Astrocyte of the hippocampus (primary cell): ENCODE measurements around the gene KYAT1.
A peak's percentile ranks its signal among the peaks of the same experiment; 100 is the strongest.
"Not testable (repeated sequence)": the region's sequence is repeated elsewhere in the genome, so short reads cannot be mapped to it uniquely, and the experiment has no call there.

Experiments
- DNase-seq: peaks from one replicate; pipeline ENCODE4 v3.0.0; 2011; ENCODE audit warnings: low read depth, low spot score

KYAT1 gene

GRCh38 chr9:128885376-128885775 lies 3.6 kb upstream of the KYAT1 start:
- no peak for DNase-seq

GRCh38 chr9:128884164-128884563 lies 2.4 kb upstream of the KYAT1 start:
- DNase-seq = no peak

GRCh38 chr9:128882677-128883603 lies 1.2 kb upstream of the KYAT1 start:
- DNase-seq = peak; percentile 50

- DNase-seq = no peak
Observed at GRCh38 chr9:128877852-128878251, 3.9 kb downstream of the KYAT1 start.

GRCh38 chr9:128870941-128871265 lies 10.8 kb downstream of the KYAT1 start:
- not testable (repeated sequence) for DNase-seq

- no peak for DNase-seq
Observed at GRCh38 chr9:128870128-128870940, 11.4 kb downstream of the KYAT1 start.

GRCh38 chr9:128863647-128864046 lies 18.1 kb downstream of the KYAT1 start:
- peak; percentile 73 for DNase-seq

GRCh38 chr9:128862401-128862851 lies 19.3 kb downstream of the KYAT1 start:
- no peak for DNase-seq

GRCh38 chr9:128861501-128861900 lies 20.2 kb downstream of the KYAT1 start:
- no peak for DNase-seq

- DNase-seq = no peak
Observed at GRCh38 chr9:128860937-128861336, 20.8 kb downstream of the KYAT1 start.

GRCh38 chr9:128858476-128858875 lies 23.3 kb downstream of the KYAT1 start:
- DNase-seq = not testable (repeated sequence)

- not testable (repeated sequence) for DNase-seq
Observed at GRCh38 chr9:128854454-128854853, 27.3 kb downstream of the KYAT1 start.

- DNase-seq = not testable (repeated sequence)
Observed at GRCh38 chr9:128852646-128853045, 29.1 kb downstream of the KYAT1 start.

- peak; percentile 46 for DNase-seq
Observed at GRCh38 chr9:128851779-128852600, 29.8 kb downstream of the KYAT1 start.

- DNase-seq = not testable (repeated sequence)
Observed at GRCh38 chr9:128851024-128851423, 30.7 kb downstream of the KYAT1 start.

GRCh38 chr9:128847803-128848202 lies 33.9 kb downstream of the KYAT1 start:
- no peak for DNase-seq

GRCh38 chr9:128846680-128847030 lies 35.1 kb downstream of the KYAT1 start:
- no peak for DNase-seq

GRCh38 chr9:128845186-128845931 lies 36.4 kb downstream of the KYAT1 start:
- no peak for DNase-seq

- not testable (repeated sequence) for DNase-seq
Observed at GRCh38 chr9:128843171-128843570, 38.6 kb downstream of the KYAT1 start.

GRCh38 chr9:128841694-128842492 lies 39.9 kb downstream of the KYAT1 start:
- DNase-seq = no peak
